ENCODE data around the gene AFF3.
A peak's percentile ranks its signal among the peaks of the same experiment; 100 is the strongest.

The AFF3 gene

DNA sequence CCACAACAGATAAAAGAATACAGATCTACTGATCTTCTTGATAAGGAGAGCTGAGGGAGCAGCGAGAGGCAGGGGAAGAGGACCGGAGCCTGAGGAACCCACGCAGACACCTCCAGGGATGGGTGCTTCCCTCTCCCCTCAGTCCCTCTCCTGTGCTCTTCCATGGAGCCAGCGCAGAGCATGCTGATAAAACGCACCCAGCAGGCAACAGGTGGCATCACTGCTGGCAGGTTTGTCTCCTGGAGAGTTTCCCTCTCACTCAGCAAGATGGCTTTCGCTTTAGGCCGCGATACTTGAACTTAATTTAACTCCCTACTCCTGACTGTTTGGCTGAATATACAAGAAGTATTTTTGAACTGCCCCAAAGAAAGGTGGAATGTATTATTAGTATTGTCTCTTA lies 489.5 kb downstream of the AFF3 start:
- no peak for TF ChIP-seq EZH2phosphoT487 (IDR thresholded peaks at IDR 0.05; ENCODE audit: low read length)
- Histone ChIP-seq H3K4me3 (ENCODE audit: low read length) (no peak overlapping the region), H3K27me3 (replicated peaks; ENCODE audit: insufficient read depth, low read length) (no peaks in the 10 kb centered on the region), H3F3A (ENCODE audit: insufficient read depth, low read length) (no peaks in the 10 kb centered on the region), H2AFZ (ENCODE audit: low read length) (no peak overlapping the region), H3K9me2 (replicated peaks; ENCODE audit: insufficient read depth, low read length) (no peaks in the 10 kb centered on the region), H4K20me1 (ENCODE audit: insufficient read depth, low read length) (no peaks in the 10 kb centered on the region), H3K36me3 (replicated peaks; ENCODE audit: insufficient read depth, low read length) (no peaks in the 10 kb centered on the region), H3K27ac (ENCODE audit: low read length) (no peak overlapping the region), H3K4me1 (ENCODE audit: low read length) (no peaks in the 10 kb centered on the region), H3K79me2 (ENCODE audit: low read length) (no peaks in the 10 kb centered on the region), H3K4me2 (ENCODE audit: low read depth, low read length) (peak overlapping the region; percentile 33; the same call in 1 of the 2 replicates), H3K9me3 (replicated peaks; ENCODE audit: insufficient read depth, low read length) (no peaks in the 10 kb centered on the region), H3K9ac (ENCODE audit: low read length) (no peak overlapping the region)
- DNase-seq = no peak

DNA sequence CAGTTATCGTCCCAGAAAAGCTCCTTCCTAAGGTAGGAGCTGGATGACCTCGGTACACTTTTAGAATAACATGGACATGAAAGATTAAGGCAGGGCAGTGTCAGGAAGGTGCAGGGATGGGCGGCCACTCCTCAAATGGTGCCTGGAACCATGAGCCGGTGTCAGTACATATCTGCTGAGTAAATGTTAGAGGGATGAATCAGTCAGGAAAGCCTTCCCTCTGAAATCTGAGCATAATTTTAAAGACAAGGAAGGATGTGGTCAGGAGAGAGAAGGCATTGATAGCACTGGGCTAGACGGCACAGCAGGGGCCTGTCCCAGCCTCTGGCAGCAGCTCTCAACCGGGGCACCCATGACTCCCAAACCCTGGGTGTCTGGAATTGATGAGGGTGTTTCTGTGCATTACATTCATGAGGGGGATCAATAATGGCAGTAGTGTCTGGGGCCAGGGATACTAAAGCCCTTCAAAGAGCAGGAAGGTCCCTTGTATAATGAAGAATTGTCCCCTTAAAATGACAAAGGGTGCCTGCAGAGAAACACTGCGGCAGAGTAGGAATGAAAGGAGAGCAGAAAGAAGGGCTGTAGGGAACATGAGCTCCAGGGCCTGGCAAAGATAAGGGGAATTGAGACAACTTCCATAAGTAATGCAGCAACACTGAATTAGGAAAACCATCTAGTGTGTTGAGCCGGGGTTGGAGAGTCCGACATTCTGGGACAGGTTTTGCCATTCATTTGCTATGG lies 490.3 kb downstream of the AFF3 start:
- Histone ChIP-seq H3K9ac (ENCODE audit: low read length) (no peak overlapping the region), H3F3A (ENCODE audit: insufficient read depth, low read length) (no peaks in the 10 kb centered on the region), H3K4me1 (ENCODE audit: low read length) (no peaks in the 10 kb centered on the region), H3K9me2 (replicated peaks; ENCODE audit: insufficient read depth, low read length) (no peaks in the 10 kb centered on the region), H3K79me2 (ENCODE audit: low read length) (no peaks in the 10 kb centered on the region), H3K36me3 (replicated peaks; ENCODE audit: insufficient read depth, low read length) (no peaks in the 10 kb centered on the region), H3K27me3 (replicated peaks; ENCODE audit: insufficient read depth, low read length) (no peaks in the 10 kb centered on the region), H2AFZ (ENCODE audit: low read length) (no peak overlapping the region), H3K9me3 (replicated peaks; ENCODE audit: insufficient read depth, low read length) (no peaks in the 10 kb centered on the region), H3K27ac (ENCODE audit: low read length) (no peak overlapping the region), H3K4me2 (ENCODE audit: low read depth, low read length) (no peak overlapping the region), H4K20me1 (ENCODE audit: insufficient read depth, low read length) (no peaks in the 10 kb centered on the region), H3K4me3 (ENCODE audit: low read length) (no peak overlapping the region)
- TF ChIP-seq EZH2phosphoT487 (IDR thresholded peaks at IDR 0.05; ENCODE audit: low read length) (no peak), EZH2 (optimal IDR thresholded peaks at IDR 0.05; ENCODE audit: low read depth, low read length) (no peak)
- TF ChIP-seq, protein P1, sequence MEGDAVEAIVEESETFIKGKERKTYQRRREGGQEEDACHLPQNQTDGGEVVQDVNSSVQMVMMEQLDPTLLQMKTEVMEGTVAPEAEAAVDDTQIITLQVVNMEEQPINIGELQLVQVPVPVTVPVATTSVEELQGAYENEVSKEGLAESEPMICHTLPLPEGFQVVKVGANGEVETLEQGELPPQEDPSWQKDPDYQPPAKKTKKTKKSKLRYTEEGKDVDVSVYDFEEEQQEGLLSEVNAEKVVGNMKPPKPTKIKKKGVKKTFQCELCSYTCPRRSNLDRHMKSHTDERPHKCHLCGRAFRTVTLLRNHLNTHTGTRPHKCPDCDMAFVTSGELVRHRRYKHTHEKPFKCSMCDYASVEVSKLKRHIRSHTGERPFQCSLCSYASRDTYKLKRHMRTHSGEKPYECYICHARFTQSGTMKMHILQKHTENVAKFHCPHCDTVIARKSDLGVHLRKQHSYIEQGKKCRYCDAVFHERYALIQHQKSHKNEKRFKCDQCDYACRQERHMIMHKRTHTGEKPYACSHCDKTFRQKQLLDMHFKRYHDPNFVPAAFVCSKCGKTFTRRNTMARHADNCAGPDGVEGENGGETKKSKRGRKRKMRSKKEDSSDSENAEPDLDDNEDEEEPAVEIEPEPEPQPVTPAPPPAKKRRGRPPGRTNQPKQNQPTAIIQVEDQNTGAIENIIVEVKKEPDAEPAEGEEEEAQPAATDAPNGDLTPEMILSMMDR (IDR thresholded peaks at IDR 0.05; ENCODE audit: low read length) = no peak
- no peak for DNase-seq

DNA sequence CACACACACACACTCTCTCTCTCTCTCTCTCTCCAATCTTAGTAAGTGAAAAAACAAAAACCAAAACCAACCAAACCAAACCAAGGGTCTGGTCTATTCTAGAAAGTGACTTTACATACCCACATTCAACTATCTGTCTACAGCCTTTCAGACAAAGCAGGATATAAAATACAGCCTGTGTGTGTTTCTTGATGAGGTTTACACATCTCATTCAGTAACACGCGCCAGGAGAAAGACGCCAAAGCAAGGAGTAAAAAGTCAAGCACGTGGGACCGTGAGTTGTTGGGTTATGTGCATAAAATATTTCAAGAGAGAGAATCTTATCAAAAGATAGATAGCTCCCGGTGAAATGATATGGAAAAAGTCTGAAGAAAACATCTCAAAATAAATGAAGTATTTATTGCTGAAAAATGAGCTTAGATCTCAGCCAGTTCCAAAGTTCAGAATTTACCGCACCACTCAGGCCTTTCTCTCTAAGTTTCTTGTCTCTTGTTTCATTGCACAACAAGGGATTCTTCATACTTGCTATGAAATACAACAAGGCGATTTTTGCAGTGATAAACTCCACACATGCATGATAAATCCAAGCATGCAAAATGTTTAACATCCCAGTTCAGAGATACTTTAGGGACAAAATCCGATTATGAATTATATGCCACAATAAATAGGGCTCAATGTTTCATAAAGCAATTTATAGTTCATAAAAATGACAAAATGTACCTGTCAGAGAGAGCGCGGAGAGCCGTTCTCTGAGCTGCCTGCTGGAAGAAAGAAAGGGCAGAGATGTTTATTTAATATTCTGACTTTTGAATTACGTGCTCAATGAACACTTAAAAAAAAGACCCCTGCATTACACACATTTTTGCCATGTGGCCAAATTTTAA lies 493.2 kb downstream of the AFF3 start:
- Histone ChIP-seq H3K4me3 (ENCODE audit: low read length) (no peak overlapping the region), H3K27ac (ENCODE audit: low read length) (no peak overlapping the region), H3K9me3 (replicated peaks; ENCODE audit: insufficient read depth, low read length) (no peaks in the 10 kb centered on the region), H3K4me2 (ENCODE audit: low read depth, low read length) (no peak overlapping the region), H3K27me3 (replicated peaks; ENCODE audit: insufficient read depth, low read length) (no peaks in the 10 kb centered on the region), H3F3A (ENCODE audit: insufficient read depth, low read length) (no peaks in the 10 kb centered on the region), H3K9me2 (replicated peaks; ENCODE audit: insufficient read depth, low read length) (no peaks in the 10 kb centered on the region), H2AFZ (ENCODE audit: low read length) (no peak overlapping the region), H3K79me2 (ENCODE audit: low read length) (no peaks in the 10 kb centered on the region), H3K4me1 (ENCODE audit: low read length) (no peaks in the 10 kb centered on the region), H3K9ac (ENCODE audit: low read length) (no peak overlapping the region), H3K36me3 (replicated peaks; ENCODE audit: insufficient read depth, low read length) (no peaks in the 10 kb centered on the region), H4K20me1 (ENCODE audit: insufficient read depth, low read length) (no peaks in the 10 kb centered on the region)
- TF ChIP-seq, protein P1 (IDR thresholded peaks at IDR 0.05; ENCODE audit: low read length) = no peak
- TF ChIP-seq EZH2phosphoT487 (IDR thresholded peaks at IDR 0.05; ENCODE audit: low read length) (no peak), EZH2 (optimal IDR thresholded peaks at IDR 0.05; ENCODE audit: low read depth, low read length) (no peak)
- no peak for DNase-seq
